OCI-LY3 (cell line): ENCODE data around the gene PPP6R1.

Experiments used
- EZH2phosphoT487 ChIP-seq: fragments of 200-600 bp; shearing (Covaris generic); IDR thresholded peaks from 2 replicates; pipeline ENCODE4 v1.6.1; 2018; ENCODE audit warnings: antibody characterized with exemption, mixed run types, low read depth
- TF ChIP-seq, protein P1 (sequence below): fragments of 200-600, 300-600 bp; sonication (generic); IDR thresholded peaks from 2 replicates; pipeline ENCODE4 v1.5.1; 2014; ENCODE audit warnings: antibody characterized with exemption, low read length, low read depth

DNA sequence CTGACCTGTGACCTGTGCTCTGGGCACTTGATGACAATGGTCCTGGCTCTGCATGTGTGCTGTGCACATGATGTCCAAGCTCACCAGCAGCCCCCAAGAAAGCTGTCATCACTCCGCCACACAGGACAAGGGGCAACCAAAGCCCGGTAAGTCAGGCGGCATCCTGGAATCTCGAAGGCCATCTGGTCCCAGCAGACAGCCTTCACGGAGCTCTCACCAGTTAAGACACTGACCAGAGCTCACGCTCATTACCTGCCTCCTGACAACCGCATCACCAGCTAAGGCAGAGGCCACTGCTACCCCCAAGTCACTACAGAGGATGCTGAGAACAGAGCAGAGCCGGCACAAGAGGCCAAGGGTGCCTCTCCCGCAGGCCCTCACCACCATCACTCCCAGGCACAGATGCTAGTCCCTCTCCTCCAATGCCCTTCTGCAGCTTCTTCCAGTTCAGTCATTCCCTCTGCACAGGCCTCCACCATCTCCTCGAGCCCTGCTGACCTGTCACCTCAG, 10.6 kb downstream of the PPP6R1 start:
- TF ChIP-seq, protein P1, sequence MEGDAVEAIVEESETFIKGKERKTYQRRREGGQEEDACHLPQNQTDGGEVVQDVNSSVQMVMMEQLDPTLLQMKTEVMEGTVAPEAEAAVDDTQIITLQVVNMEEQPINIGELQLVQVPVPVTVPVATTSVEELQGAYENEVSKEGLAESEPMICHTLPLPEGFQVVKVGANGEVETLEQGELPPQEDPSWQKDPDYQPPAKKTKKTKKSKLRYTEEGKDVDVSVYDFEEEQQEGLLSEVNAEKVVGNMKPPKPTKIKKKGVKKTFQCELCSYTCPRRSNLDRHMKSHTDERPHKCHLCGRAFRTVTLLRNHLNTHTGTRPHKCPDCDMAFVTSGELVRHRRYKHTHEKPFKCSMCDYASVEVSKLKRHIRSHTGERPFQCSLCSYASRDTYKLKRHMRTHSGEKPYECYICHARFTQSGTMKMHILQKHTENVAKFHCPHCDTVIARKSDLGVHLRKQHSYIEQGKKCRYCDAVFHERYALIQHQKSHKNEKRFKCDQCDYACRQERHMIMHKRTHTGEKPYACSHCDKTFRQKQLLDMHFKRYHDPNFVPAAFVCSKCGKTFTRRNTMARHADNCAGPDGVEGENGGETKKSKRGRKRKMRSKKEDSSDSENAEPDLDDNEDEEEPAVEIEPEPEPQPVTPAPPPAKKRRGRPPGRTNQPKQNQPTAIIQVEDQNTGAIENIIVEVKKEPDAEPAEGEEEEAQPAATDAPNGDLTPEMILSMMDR, result no peak
- no peak for TF ChIP-seq EZH2phosphoT487
